Putamen (tissue), 1 donor: ENCODE results near the gene RIPOR2.
"Not testable (repeated sequence)": the region's sequence is repeated elsewhere in the genome, so short reads cannot be mapped to it uniquely, and the experiment has no call there.

Experiments
- DNase-seq: peaks from one replicate; pipeline ENCODE4 v3.0.0-alpha.2; 2016; ENCODE audit warnings: low spot score

RIPOR2 gene

GRCh38 chr6:24761193-24761835 is 174.4 kb downstream of the RIPOR2 start:
- no peak for DNase-seq

GRCh38 chr6:24760210-24760609 is 175.6 kb downstream of the RIPOR2 start:
- DNase-seq = no peak

GRCh38 chr6:24759718-24760117 is 176.0 kb downstream of the RIPOR2 start:
- DNase-seq = no peak

- DNase-seq = no peak
Measured at GRCh38 chr6:24757611-24758010, 178.1 kb downstream of the RIPOR2 start.

GRCh38 chr6:24755279-24755678 is 180.5 kb downstream of the RIPOR2 start:
- DNase-seq = no peak

- not testable (repeated sequence) for DNase-seq
Measured at GRCh38 chr6:24754378-24754777, 181.4 kb downstream of the RIPOR2 start.
